SK-N-SH (cell line): ENCODE data around the gene ATIC. TPM values are rescaled to one million over a fixed set of nuclear protein-coding genes. Genes with fewer than 3 reads are reported as not detected.

Source experiments
- CTCF ChIA-PET: fragments of 300-600, 350-600 bp; formaldehyde crosslinking; extraction: SDS; loops from one replicate; lab custom pipeline; 2021; lab: Yijun Ruan, JAX
- POLR2A ChIA-PET: fragments of 350-600 bp; sonication (Branson Sonifier 250); formaldehyde crosslinking; extraction: SDS; loops from one replicate; lab custom pipeline; 2020; ENCODE audit warnings: antibody characterized with exemption, inconsistent platforms; lab: Yijun Ruan, JAX
- DNase-seq: peaks from one replicate; pipeline ENCODE4 v3.0.0; 2012
- H2AFZ ChIP-seq: fragments of 200-600 bp; sonication (generic); 2 replicates; pipeline ENCODE4 v1.8.1; 2016; ENCODE audit warnings: antibody characterized with exemption, mild to moderate bottlenecking, low read depth
- H3F3A ChIP-seq: fragments of 200-600 bp; sonication (generic); replicated peaks from 2 replicates; pipeline ENCODE3; 2016; ENCODE audit warnings: antibody characterized with exemption, mild to moderate bottlenecking; ENCODE audit not compliant: insufficient read depth
- H3K27ac ChIP-seq, 2 experiments: fragments of 200-500 bp in 1 of 2; fragments of 200-600 bp in 1 of 2; sonication (Bioruptor generic) in 1 of 2; sonication (generic), shearing (Covaris generic) in 1 of 2; 2 replicates each; pipeline versions ENCODE4 v1.5.1 to v1.6.1; 2014 to 2016; ENCODE audit warnings: low read depth in 2 of 2, inconsistent platforms in 1 of 2, low read length in 1 of 2, mild to moderate bottlenecking in 1 of 2, mixed read lengths in 1 of 2
- H3K27me3 ChIP-seq: fragments of 200-600 bp; sonication (generic), shearing (Covaris generic); 2 replicates; pipeline ENCODE4 v1.6.1; 2016; ENCODE audit warnings: mixed run types; ENCODE audit not compliant: insufficient read depth
- H3K36me3 ChIP-seq, 2 experiments: fragments of 200-500 bp in 1 of 2; fragments of 200-600 bp in 1 of 2; sonication (Bioruptor generic) in 1 of 2; sonication (generic) in 1 of 2; replicated peaks in 1 of 2; 2 replicates each; pipeline versions ENCODE3 to v1.5.1; 2014 to 2016; ENCODE audit warnings: low read length in 1 of 2, mild to moderate bottlenecking in 1 of 2; ENCODE audit not compliant: insufficient read depth in 2 of 2, control insufficient read depth in 1 of 2
- H3K4me1 ChIP-seq, 2 experiments: fragments of 200-500 bp in 1 of 2; fragments of 200-600 bp in 1 of 2; sonication (Bioruptor generic) in 1 of 2; sonication (generic), shearing (Covaris generic) in 1 of 2; 2 replicates each; pipeline versions ENCODE4 v1.5.1 to v1.6.1; 2014 to 2016; ENCODE audit warnings: low read depth in 1 of 2, low read length in 1 of 2, mixed run types in 1 of 2; ENCODE audit not compliant: insufficient read depth in 2 of 2, control insufficient read depth in 1 of 2
- H3K4me2 ChIP-seq: fragments of 200-600 bp; sonication (generic), shearing (Covaris generic); 2 replicates; pipeline ENCODE4 v1.6.1; 2017; ENCODE audit warnings: mixed run types
- H3K4me3 ChIP-seq, 2 experiments: fragments of 200-500 bp in 1 of 2; fragments of 200-600 bp in 1 of 2; sonication (Bioruptor generic) in 1 of 2; sonication (generic), shearing (Covaris generic) in 1 of 2; 2 replicates each; pipeline versions ENCODE4 v1.5.1 to v1.8.1; 2014 to 2016; ENCODE audit warnings: low read depth in 2 of 2, inconsistent platforms in 1 of 2, low read length in 1 of 2, mild to moderate bottlenecking in 1 of 2, mixed read lengths in 1 of 2, moderate library complexity in 1 of 2
- H3K79me2 ChIP-seq: fragments of 200-600 bp; sonication (generic); 2 replicates; pipeline ENCODE4 v1.8.1; 2017; ENCODE audit warnings: mild to moderate bottlenecking; ENCODE audit not compliant: insufficient read depth
- H3K9ac ChIP-seq: fragments of 200-600 bp; sonication (generic); 2 replicates; pipeline ENCODE4 v1.6.1; 2017; ENCODE audit warnings: mixed run types
- H3K9me2 ChIP-seq: fragments of 200-600 bp; sonication (generic); 2 replicates; pipeline ENCODE4 v1.6.1; 2017; ENCODE audit warnings: mixed run types
- H3K9me3 ChIP-seq: fragments of 200-600 bp; sonication (generic); 2 replicates; pipeline ENCODE4 v1.6.1; 2017; ENCODE audit warnings: mixed run types, mild to moderate bottlenecking, moderate library complexity
- H4K20me1 ChIP-seq: fragments of 200-600 bp; sonication (generic); 2 replicates; pipeline ENCODE4 v1.6.1; 2017; ENCODE audit warnings: mild to moderate bottlenecking, mixed run types; ENCODE audit not compliant: insufficient read depth
- ELF1 ChIP-seq: IDR thresholded peaks from 2 replicates; pipeline ENCODE4 v1.4.0; 2012
- FOSL2 ChIP-seq: IDR thresholded peaks from 2 replicates; pipeline ENCODE4 v1.4.0; 2012; ENCODE audit warnings: low read depth, mild to moderate bottlenecking, moderate library complexity, borderline replicate concordance
- GABPA ChIP-seq: IDR thresholded peaks from 2 replicates; pipeline ENCODE4 v1.4.0; 2012; ENCODE audit warnings: low read depth, mild to moderate bottlenecking
- GATA2 ChIP-seq: sonication (generic); formaldehyde crosslinking; IDR thresholded peaks from 2 replicates; pipeline ENCODE4 v1.5.0; 2020; ENCODE audit warnings: mild to moderate bottlenecking, missing genetic modification reagents
- JUND ChIP-seq: IDR thresholded peaks from 2 replicates; pipeline ENCODE4 v1.4.0; 2012
- MEF2A ChIP-seq: IDR thresholded peaks from 2 replicates; pipeline ENCODE4 v1.4.0; 2012; ENCODE audit warnings: low read depth, borderline replicate concordance
- MXI1 ChIP-seq: IDR thresholded peaks from 2 replicates; pipeline ENCODE4 v1.6.1; 2012; ENCODE audit warnings: mild to moderate bottlenecking, low read depth, low read length, improper control_type of control experiment
- POLR2AphosphoS5 ChIP-seq: IDR thresholded peaks from 2 replicates; pipeline ENCODE4 v1.6.1; 2012; ENCODE audit warnings: low read depth, low read length
- RAD21 ChIP-seq: IDR thresholded peaks from 2 replicates; pipeline ENCODE4 v1.6.1; 2012; ENCODE audit warnings: mild to moderate bottlenecking, low read length
- RCOR1 ChIP-seq: fragments of 150-350 bp; IDR thresholded peaks from 2 replicates; pipeline ENCODE4 v1.6.1; 2017; ENCODE audit warnings: antibody characterized with exemption, low read length
- SIN3A ChIP-seq: IDR thresholded peaks from 2 replicates; pipeline ENCODE4 v1.6.1; 2012; ENCODE audit warnings: low read depth, mild to moderate bottlenecking, low read length, moderate library complexity, borderline replicate concordance
- SMC3 ChIP-seq: IDR thresholded peaks from 2 replicates; pipeline ENCODE4 v1.6.1; 2012; ENCODE audit warnings: low read depth, low read length, improper control_type of control experiment
- TAF1 ChIP-seq: IDR thresholded peaks from 2 replicates; pipeline ENCODE4 v1.6.1; 2012; ENCODE audit warnings: low read depth, mild to moderate bottlenecking, low read length, moderate library complexity, borderline replicate concordance
- WGBS: methylation state at CpG from one replicate; pipeline ENCODE4 v1.1.6; 2017; ENCODE audit warnings: low lambda C conversion rate; 5-methylcytosine and 5-hydroxymethylcytosine counted together
- polyA plus RNA-seq, 3 experiments: library from polyadenylated mRNA; depleted of rRNA; stranded (reverse); fragments of >200 nt; gene quantifications; 2 replicates each; pipeline ENCODE4 v1.2.3, GENCODE V29; 2012
- TF ChIP-seq, protein P1 (sequence below): fragments of 200-600 bp; sonication (generic); IDR thresholded peaks from 2 replicates; pipeline ENCODE4 v1.6.1; 2017; ENCODE audit warnings: antibody characterized with exemption, mild to moderate bottlenecking, moderate library complexity
- TF ChIP-seq, protein P2 (sequence below): IDR thresholded peaks from 2 replicates; pipeline ENCODE4 v1.4.0; 2012; ENCODE audit warnings: low read depth, borderline replicate concordance
- TF ChIP-seq, protein P3 (sequence below): IDR thresholded peaks from 2 replicates; pipeline ENCODE4 v1.4.0; 2012; ENCODE audit warnings: low read depth
- TF ChIP-seq, protein P4 (sequence below): fragments of 150-350 bp; IDR thresholded peaks from 2 replicates; pipeline ENCODE4 v1.6.1; 2017; ENCODE audit warnings: antibody characterized with exemption, low read length, low read depth, borderline replicate concordance
- TF ChIP-seq, protein P5 (sequence below): IDR thresholded peaks from 2 replicates; pipeline ENCODE4 v1.4.0; 2012; ENCODE audit warnings: low read depth, borderline replicate concordance

The ATIC gene
- polyA plus RNA-seq, 1 of the 3 experiments (the other 2 are of a cell fraction) = 108 TPM

DNA sequence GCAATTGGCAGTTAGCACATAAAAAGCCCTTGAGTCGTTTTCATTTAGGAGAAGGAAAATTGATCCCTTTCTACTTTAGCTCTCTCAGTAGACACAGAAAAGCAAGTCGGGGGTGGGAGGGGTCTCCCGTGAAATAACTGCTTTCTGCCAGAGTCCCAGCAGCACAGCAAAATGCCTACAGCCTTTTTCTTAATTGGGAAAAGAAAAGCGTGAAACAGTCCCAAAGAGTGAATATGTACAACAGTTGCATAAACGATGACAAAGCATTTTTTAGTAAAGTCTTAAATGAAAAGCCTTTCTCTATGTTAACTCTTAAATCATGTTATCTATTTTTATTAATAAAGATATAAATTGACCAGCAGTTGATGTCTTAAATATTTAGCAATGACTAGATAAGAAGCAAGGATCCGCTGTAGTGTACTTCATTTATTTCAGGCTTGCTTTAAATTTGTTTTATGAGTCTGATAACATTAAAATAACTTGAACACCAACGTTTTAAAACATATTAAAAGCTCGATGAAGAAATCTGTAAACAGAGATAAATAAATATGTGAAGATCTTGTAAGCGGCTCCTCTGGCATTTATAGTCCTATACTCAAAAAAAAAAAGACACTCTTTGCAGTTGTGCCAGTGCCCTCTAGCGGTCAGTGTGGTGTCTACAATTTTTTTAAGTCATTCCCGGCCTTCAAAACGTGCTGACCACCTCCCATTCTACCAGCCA is 42.3 kb upstream of the ATIC start:
- Histone ChIP-seq H3K27me3 (no peaks in the 10 kb centered on the region), H3K4me2 (no peak overlapping the region), H3K27ac (no peak overlapping the region), H3K36me3 (no peaks in the 10 kb centered on the region), H3K79me2 (no peaks in the 10 kb centered on the region), H3K9ac (no peak overlapping the region), H3K9me3 (no peaks in the 10 kb centered on the region), H3K4me3 (peak overlapping the region in 1 of 2 experiments; percentile 41; a peak in 1 of 4 replicates), H2AFZ (peak overlapping the region; percentile 74), H4K20me1 (no peaks in the 10 kb centered on the region), H3K4me1 (peaks cover 0 to 7% of the 10 kb centered on the region in 2 experiments; a peak in 2 of 4 replicates), H3F3A (no peaks in the 10 kb centered on the region), H3K9me2 (no peaks in the 10 kb centered on the region)
- CTCF ChIA-PET = interaction anchor here (0.5 to 2.6 kb wide), 23 partner anchors 9 to 651 kb away, joined by 3 to 17 read pairs (median 3); no protein-coding TSS in a partner anchor
- POLR2A ChIA-PET = interaction anchor here (0.7 kb wide), 1 partner anchor 461 kb away, joined by 3 read pairs; no protein-coding TSS in a partner anchor
- peak; percentile 64 for DNase-seq
- TF ChIP-seq GATA2 (CRISPR knock-in tag) (no peak), SIN3A (no peak), MXI1 (no peak), RCOR1 (no peak), FOSL2 (no peak), SMC3 (peak; percentile 63), JUND (no peak), RAD21 (peak; percentile 90)
- TF ChIP-seq, protein P1, sequence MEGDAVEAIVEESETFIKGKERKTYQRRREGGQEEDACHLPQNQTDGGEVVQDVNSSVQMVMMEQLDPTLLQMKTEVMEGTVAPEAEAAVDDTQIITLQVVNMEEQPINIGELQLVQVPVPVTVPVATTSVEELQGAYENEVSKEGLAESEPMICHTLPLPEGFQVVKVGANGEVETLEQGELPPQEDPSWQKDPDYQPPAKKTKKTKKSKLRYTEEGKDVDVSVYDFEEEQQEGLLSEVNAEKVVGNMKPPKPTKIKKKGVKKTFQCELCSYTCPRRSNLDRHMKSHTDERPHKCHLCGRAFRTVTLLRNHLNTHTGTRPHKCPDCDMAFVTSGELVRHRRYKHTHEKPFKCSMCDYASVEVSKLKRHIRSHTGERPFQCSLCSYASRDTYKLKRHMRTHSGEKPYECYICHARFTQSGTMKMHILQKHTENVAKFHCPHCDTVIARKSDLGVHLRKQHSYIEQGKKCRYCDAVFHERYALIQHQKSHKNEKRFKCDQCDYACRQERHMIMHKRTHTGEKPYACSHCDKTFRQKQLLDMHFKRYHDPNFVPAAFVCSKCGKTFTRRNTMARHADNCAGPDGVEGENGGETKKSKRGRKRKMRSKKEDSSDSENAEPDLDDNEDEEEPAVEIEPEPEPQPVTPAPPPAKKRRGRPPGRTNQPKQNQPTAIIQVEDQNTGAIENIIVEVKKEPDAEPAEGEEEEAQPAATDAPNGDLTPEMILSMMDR = peak; percentile 94
- 25% methylated on average over 12 of the region's 12 CpGs for WGBS

DNA sequence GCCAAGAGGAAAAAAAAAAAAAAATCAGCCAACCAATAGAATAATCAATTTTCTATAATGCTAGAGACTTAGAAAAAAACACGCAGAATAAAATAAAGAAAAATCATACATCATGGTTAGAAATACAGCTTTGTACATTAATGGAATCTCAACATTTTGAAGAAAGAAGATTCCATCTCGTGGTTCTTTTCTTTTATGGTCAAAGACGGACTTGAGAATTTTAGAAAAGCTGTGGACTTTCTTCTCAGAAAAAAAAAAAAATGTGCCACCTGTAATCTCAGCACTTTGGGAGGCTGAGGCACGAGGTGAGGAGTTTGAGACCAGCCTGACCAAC is 41.8 kb upstream of the ATIC start:
- H3K4me3 ChIP-seq = peak overlapping the region in 1 of 2 experiments; percentile 41; a peak in 1 of 4 replicates
- 69% methylated on average over 4 of the region's 4 CpGs for WGBS
- H3K27me3 ChIP-seq = no peaks in the 10 kb centered on the region
- no peak for DNase-seq
- TF ChIP-seq, protein P2, sequence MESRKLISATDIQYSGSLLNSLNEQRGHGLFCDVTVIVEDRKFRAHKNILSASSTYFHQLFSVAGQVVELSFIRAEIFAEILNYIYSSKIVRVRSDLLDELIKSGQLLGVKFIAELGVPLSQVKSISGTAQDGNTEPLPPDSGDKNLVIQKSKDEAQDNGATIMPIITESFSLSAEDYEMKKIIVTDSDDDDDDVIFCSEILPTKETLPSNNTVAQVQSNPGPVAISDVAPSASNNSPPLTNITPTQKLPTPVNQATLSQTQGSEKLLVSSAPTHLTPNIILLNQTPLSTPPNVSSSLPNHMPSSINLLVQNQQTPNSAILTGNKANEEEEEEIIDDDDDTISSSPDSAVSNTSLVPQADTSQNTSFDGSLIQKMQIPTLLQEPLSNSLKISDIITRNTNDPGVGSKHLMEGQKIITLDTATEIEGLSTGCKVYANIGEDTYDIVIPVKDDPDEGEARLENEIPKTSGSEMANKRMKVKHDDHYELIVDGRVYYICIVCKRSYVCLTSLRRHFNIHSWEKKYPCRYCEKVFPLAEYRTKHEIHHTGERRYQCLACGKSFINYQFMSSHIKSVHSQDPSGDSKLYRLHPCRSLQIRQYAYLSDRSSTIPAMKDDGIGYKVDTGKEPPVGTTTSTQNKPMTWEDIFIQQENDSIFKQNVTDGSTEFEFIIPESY = no peak
- TF ChIP-seq, protein P3, sequence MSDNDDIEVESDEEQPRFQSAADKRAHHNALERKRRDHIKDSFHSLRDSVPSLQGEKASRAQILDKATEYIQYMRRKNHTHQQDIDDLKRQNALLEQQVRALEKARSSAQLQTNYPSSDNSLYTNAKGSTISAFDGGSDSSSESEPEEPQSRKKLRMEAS = no peak
- no peak for TF ChIP-seq JUND
- no peak for TF ChIP-seq MXI1
- TF ChIP-seq TAF1 = no peak
- TF ChIP-seq MEF2A = no peak
- no peak for TF ChIP-seq POLR2AphosphoS5
- TF ChIP-seq, protein P4, sequence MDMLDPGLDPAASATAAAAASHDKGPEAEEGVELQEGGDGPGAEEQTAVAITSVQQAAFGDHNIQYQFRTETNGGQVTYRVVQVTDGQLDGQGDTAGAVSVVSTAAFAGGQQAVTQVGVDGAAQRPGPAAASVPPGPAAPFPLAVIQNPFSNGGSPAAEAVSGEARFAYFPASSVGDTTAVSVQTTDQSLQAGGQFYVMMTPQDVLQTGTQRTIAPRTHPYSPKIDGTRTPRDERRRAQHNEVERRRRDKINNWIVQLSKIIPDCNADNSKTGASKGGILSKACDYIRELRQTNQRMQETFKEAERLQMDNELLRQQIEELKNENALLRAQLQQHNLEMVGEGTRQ = no peak
- TF ChIP-seq ELF1 = no peak
- TF ChIP-seq GABPA = no peak
- TF ChIP-seq, protein P5, sequence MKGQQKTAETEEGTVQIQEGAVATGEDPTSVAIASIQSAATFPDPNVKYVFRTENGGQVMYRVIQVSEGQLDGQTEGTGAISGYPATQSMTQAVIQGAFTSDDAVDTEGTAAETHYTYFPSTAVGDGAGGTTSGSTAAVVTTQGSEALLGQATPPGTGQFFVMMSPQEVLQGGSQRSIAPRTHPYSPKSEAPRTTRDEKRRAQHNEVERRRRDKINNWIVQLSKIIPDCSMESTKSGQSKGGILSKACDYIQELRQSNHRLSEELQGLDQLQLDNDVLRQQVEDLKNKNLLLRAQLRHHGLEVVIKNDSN = no peak
- no peaks in the 10 kb centered on the region for H3K79me2 ChIP-seq
- ChIA-PET POLR2A (interaction anchor here (0.7 kb wide), 1 partner anchor 461 kb away, joined by 3 read pairs; no protein-coding TSS in a partner anchor), CTCF (interaction anchor here (0.6 to 2.6 kb wide), 16 partner anchors 8 to 1082 kb away, joined by 3 to 17 read pairs (median 3); no protein-coding TSS in a partner anchor)
- no peak overlapping the region for H2AFZ ChIP-seq
- no peak overlapping the region for H3K9ac ChIP-seq
- no peaks in the 10 kb centered on the region for H3K9me3 ChIP-seq
- H3K27ac ChIP-seq = no peak overlapping the region
- H3K4me1 ChIP-seq = peaks cover 0 to 7% of the 10 kb centered on the region in 2 experiments; a peak in 2 of 4 replicates
- no peaks in the 10 kb centered on the region for H3F3A ChIP-seq
- no peaks in the 10 kb centered on the region for H4K20me1 ChIP-seq
- H3K36me3 ChIP-seq = no peaks in the 10 kb centered on the region
- H3K4me2 ChIP-seq = no peak overlapping the region
- no peaks in the 10 kb centered on the region for H3K9me2 ChIP-seq
